HG03575 (cell line): ENCODE results near the gene CLK2.
"Not testable (repeated sequence)": the region's sequence is repeated elsewhere in the genome, so short reads cannot be mapped to it uniquely, and the experiment has no call there.

Experiments
- ATAC-seq: cut with Tn5 transposase; IDR thresholded peaks from one replicate; pipeline ENCODE4 v1.9.1; 2021; ENCODE audit not compliant: unreplicated experiment, insufficient number of reproducible peaks, low FRiP score; ENCODE audit errors: extremely low read depth

The CLK2 gene

DNA sequence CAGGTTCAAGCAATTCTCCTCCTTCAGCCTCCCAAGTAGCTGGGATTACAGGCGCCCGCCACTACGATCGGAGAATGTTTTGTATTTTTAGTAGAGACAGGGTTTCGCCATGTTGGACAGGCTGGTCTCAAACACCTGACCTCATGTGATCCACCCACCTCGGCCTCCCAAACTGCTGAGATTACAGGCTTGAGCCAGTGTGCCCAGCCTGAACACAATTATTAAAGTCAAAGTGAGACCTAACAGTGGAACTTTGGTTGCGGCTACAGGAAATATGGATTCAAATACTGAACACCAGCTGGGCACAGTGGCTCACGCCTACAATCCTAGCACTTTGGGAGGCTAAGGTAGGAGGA is 47.9 kb downstream of the CLK2 start:
- ATAC-seq, result not testable (repeated sequence)

DNA sequence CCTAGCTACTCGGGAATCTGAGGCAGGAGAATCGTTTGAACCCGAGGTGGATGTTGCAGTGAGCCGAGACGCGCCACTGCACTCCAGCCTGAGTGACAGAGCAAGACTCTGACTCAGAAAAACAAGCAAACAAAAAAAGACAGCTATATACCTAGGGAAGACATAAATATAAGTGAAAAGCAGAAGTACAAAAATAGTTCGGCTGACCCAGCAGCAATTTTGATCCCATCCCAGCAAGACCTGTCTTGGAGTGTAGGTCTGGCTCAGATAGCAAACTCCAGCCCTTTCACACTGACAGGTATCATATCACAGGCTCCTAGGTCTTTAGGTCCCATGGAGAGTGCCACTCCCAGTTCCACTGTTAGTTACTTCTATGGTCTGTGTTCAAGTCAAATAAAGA is 50.3 kb downstream of the CLK2 start:
- no peak for ATAC-seq

DNA sequence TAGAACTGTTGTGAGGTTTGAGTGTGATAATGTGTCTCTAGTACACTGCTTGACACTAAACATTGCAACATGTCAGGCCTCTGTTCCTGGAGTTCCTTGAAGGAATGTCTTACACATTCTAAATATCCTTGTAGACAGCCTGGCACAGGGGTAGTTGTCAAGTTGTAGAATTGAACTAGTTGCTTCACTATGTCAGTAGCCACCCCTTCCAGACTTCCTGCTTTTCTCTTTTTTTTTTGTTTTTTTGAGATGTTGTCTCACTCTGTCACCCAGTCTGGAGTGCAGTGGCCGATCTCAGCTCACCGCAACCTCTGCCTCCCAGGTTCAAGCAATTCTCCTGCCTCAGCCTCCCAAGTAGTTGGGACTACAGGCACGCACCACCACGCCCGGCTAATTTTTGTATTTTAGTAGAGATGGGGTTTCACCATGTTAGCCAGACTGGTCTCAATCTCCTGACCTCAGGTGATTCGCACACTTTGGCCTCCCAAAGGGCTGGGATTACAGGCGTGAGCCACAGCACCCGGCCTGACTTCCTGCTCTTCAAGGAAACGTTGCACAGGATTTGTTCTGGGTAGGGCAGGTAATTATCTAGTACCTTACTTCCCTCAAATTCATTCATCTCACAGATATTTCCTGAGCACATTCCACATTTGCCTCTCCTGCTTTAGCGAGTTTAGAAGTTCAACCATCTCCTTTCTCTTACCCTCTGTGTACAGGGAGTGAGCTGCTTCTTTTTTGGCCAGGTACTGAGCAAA is 52.9 kb downstream of the CLK2 start:
- ATAC-seq, result not testable (repeated sequence)

DNA sequence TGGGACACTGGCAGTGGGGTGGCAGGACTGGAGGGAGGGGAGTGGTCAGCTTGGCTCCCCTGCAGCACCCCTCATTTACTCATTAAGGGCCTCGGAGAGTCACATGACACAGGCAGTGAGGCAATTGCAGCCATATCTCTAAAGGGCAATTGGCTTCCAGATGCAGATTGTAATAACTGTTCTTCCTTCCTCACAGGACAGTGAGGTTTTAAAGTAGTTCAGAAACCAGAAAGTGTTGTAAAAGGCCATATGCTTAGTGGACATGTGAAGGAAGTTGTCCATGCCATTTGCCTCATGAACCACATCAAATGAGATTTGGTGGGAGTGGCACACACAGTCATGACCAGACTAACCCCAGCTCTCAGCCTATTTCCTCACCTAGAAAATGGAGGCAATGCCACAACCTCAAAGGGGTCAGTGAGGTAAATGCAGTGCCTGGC is 53.7 kb downstream of the CLK2 start:
- ATAC-seq, result no peak

DNA sequence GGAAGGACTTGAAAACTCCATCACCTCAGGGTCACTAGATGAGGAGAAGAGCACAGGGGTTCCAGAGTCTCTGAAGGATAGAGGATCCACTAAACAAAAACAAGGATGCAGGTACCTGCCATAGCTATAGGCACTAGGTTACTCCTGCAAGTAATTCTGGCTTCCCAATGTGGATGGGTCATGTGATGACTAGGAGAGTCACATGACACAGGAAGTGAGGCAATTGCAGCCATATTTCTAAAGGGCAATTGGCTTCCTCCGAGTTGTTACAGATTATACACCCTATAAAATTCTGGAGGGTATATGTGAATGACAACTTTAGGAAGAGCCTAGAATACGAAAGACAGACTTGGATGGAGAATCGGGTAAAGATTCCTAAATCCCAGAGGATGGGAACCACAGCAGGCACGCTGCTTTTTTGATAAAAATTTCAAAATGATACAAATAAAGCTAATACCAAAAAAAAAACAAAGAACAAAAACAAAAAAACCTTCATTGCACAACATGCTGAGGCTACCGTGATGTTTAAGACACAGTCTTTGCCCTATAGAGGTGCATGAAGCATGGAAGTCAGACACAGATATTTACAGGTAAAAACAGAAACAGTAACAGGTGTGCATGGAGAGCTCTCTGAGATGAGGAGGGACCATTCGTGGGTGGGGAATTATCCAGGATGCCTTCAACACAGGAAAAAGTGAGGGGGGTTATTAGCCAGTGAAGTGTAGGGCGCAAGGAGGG is 54.3 kb downstream of the CLK2 start:
- no peak for ATAC-seq

DNA sequence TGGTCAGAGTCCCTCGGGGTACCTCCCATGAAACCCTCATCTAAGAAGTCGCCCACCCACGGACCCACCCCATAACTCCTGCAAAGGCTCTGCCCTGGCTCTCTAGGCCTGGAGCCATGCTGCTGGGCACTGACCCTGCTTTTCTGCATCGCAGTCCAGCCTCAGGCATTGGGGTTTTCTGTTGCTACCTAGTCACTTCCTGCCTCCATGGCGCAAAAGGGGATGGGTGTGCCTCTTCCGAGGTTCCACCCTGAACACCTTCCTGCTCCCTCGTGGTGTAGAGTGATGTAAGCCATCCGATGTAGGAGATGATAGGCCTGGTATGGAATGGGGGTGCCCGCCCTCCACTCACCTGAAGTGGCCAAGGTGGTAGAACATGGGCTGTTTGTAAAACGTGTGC is 58.6 kb downstream of the CLK2 start:
- ATAC-seq, result not testable (repeated sequence)
